Stimulated activated CD8-positive, alpha-beta memory T cell treated with anti-CD3 and anti-CD28 coated beads, Interleukin-12 subunit alpha, Interleukin-12 subunit beta, amount 100 ng/mL, for 1 hour (primary cell): ENCODE data around the gene PUS1.

ENCODE experiments used
- DNase-seq: peaks from one replicate; pipeline ENCODE4 v3.0.0-alpha.2; 2020; ENCODE audit warnings: low read depth

PUS1 gene

GRCh38 chr12:131902332-131903241 lies 26.5 kb upstream of the PUS1 start:
- no peak for DNase-seq

GRCh38 chr12:131903270-131904255 lies 25.5 kb upstream of the PUS1 start:
- no peak for DNase-seq

- DNase-seq, result no peak
Measured at GRCh38 chr12:131904346-131904745, 24.7 kb upstream of the PUS1 start.

- no peak for DNase-seq
Measured at GRCh38 chr12:131905081-131905629, 23.9 kb upstream of the PUS1 start.

- no peak for DNase-seq
Measured at GRCh38 chr12:131905630-131906091, 23.4 kb upstream of the PUS1 start.

- DNase-seq, result no peak
Measured at GRCh38 chr12:131907379-131908091, 21.5 kb upstream of the PUS1 start.

- DNase-seq, result no peak
Measured at GRCh38 chr12:131908092-131909080, 20.7 kb upstream of the PUS1 start.

GRCh38 chr12:131909081-131909751 lies 19.9 kb upstream of the PUS1 start:
- no peak for DNase-seq

- no peak for DNase-seq
Measured at GRCh38 chr12:131909752-131910219, 19.3 kb upstream of the PUS1 start.

GRCh38 chr12:131910302-131911027 lies 18.6 kb upstream of the PUS1 start:
- DNase-seq, result no peak

- no peak for DNase-seq
Measured at GRCh38 chr12:131911028-131911650, 17.9 kb upstream of the PUS1 start.

- DNase-seq, result no peak
Measured at GRCh38 chr12:131911851-131912477, 17.1 kb upstream of the PUS1 start.

GRCh38 chr12:131912518-131913274 lies 16.4 kb upstream of the PUS1 start:
- DNase-seq, result no peak

GRCh38 chr12:131913666-131914065 lies 15.4 kb upstream of the PUS1 start:
- no peak for DNase-seq

GRCh38 chr12:131914179-131914702 lies 14.8 kb upstream of the PUS1 start:
- no peak for DNase-seq

GRCh38 chr12:131915000-131915689 lies 13.9 kb upstream of the PUS1 start:
- DNase-seq, result no peak
